Esophagus squamous epithelium (tissue), 5 donors: ENCODE measurements around the gene CLEC2A. TPM values are rescaled to one million over a fixed set of nuclear protein-coding genes. Genes with fewer than 3 reads are reported as not detected.

Experiments used
- DNase-seq: peaks from one replicate; lab custom pipeline; 2025; lab: John Stamatoyannopoulos, UW
- H3K27ac ChIP-seq, 4 donors: fragments of 200-600 bp; sonication (generic); one replicate each; pipeline ENCODE4 v1.5.1; 2016 to 2019; ENCODE audit warnings: mild to moderate bottlenecking in 1 of 4
- H3K27me3 ChIP-seq, 4 donors: fragments of 200-600 bp; sonication (generic); 1 replicate in 3 of 4; 2 replicates in 1 of 4; pipeline versions ENCODE4 v1.5.1 to v1.6.0; 2017 to 2021; ENCODE audit warnings: antibody characterized with exemption in 1 of 4
- H3K36me3 ChIP-seq, 3 donors: fragments of 200-600 bp; sonication (generic); one replicate each; pipeline ENCODE4 v1.5.1; 2016 to 2019
- H3K4me1 ChIP-seq, 3 donors: fragments of 200-600 bp; sonication (generic); one replicate each; pipeline ENCODE4 v1.5.1; 2017 to 2019
- H3K4me3 ChIP-seq, 4 donors: fragments of 200-600 bp; sonication (generic); 1 replicate in 3 of 4; 2 replicates in 1 of 4; pipeline ENCODE4 v1.5.1; 2016 to 2019; ENCODE audit warnings: mild to moderate bottlenecking in 2 of 4, moderate library complexity in 1 of 4
- H3K9me3 ChIP-seq, 3 donors: fragments of 200-600 bp; sonication (generic); one replicate each; pipeline ENCODE4 v1.5.1; 2016 to 2019
- POLR2A ChIP-seq, 4 donors: fragments of 450-650 bp; IDR thresholded peaks; one replicate each; pipeline ENCODE4 v1.6.1; 2017; ENCODE audit warnings: antibody characterized with exemption in 4 of 4, mild to moderate bottlenecking in 4 of 4, moderate library complexity in 3 of 4
- WGBS, 2 donors: methylation state at CpG; one replicate each; pipeline ENCODE4 v1.1.5; 2018; 5-methylcytosine and 5-hydroxymethylcytosine counted together
- intact Hi-C: fragments of 100-400 bp; cut with DNase I; formaldehyde crosslinking; loops from one replicate; pipeline ENCODE4 v1.15.0; 2022
- total RNA-seq, 4 donors: library from RNA; depleted of rRNA; stranded (reverse); fragments of >200 nt; gene quantifications; one replicate each; pipeline ENCODE4 v1.1.0, GENCODE V29; 2016
- TF ChIP-seq, protein P1 (sequence below), 6 experiments: fragments of 450-650 bp in 4 of 6; fragments of 200-600 bp in 2 of 6; sonication (generic) in 2 of 6; IDR thresholded peaks; one replicate each; pipeline ENCODE4 v1.5.1; 2016 to 2019; ENCODE audit warnings: antibody characterized with exemption in 6 of 6, mild to moderate bottlenecking in 4 of 6, moderate library complexity in 4 of 6
- donor health status: DM: yes; HTN: yes; CAD: no.

CLEC2A gene
- total RNA-seq, 4 donors from 2014 or later = not detected

DNA sequence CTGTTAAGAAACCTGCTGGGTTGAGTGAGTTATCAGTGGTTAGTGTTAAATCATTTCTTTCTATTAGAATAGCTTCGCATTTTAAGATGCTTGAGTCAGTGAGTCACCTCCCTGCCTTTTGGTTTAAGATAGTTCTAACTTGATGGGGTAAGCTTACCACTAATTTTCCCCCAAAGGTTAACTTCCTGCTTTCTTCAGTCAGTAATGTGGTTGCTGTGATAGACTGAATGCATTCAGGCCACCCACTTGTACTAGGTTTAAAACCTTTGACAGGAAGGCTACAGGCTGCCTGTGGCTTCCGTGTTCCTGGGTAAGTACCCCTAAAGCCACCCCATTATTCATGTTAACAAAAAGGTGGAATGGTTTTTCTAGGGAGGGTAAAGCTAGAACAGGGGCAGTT is 25.3 kb downstream of the CLEC2A start:
- TF ChIP-seq POLR2A (IDR thresholded peaks at IDR 0.05) = no peak
- TF ChIP-seq, protein P1, sequence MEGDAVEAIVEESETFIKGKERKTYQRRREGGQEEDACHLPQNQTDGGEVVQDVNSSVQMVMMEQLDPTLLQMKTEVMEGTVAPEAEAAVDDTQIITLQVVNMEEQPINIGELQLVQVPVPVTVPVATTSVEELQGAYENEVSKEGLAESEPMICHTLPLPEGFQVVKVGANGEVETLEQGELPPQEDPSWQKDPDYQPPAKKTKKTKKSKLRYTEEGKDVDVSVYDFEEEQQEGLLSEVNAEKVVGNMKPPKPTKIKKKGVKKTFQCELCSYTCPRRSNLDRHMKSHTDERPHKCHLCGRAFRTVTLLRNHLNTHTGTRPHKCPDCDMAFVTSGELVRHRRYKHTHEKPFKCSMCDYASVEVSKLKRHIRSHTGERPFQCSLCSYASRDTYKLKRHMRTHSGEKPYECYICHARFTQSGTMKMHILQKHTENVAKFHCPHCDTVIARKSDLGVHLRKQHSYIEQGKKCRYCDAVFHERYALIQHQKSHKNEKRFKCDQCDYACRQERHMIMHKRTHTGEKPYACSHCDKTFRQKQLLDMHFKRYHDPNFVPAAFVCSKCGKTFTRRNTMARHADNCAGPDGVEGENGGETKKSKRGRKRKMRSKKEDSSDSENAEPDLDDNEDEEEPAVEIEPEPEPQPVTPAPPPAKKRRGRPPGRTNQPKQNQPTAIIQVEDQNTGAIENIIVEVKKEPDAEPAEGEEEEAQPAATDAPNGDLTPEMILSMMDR (IDR thresholded peaks at IDR 0.05) = no peak
- Histone ChIP-seq H3K4me3 (no peak overlapping the region), H3K4me1 (peaks cover 0 to 14% (median 5%) of the 10 kb centered on the region in 3 donors), H3K36me3 (no peaks in the 10 kb centered on the region), H3K27me3 (no peaks in the 10 kb centered on the region), H3K9me3 (peaks cover 0 to 51% (median 37%) of the 10 kb centered on the region in 3 donors), H3K27ac (peak overlapping the region in 1 of 4 donors; percentile 7)
- 38 to 41% methylated on average over 2 of the region's 2 CpGs for WGBS, 2 donors
- no peak for DNase-seq
- intact Hi-C loops = no loop called here

DNA sequence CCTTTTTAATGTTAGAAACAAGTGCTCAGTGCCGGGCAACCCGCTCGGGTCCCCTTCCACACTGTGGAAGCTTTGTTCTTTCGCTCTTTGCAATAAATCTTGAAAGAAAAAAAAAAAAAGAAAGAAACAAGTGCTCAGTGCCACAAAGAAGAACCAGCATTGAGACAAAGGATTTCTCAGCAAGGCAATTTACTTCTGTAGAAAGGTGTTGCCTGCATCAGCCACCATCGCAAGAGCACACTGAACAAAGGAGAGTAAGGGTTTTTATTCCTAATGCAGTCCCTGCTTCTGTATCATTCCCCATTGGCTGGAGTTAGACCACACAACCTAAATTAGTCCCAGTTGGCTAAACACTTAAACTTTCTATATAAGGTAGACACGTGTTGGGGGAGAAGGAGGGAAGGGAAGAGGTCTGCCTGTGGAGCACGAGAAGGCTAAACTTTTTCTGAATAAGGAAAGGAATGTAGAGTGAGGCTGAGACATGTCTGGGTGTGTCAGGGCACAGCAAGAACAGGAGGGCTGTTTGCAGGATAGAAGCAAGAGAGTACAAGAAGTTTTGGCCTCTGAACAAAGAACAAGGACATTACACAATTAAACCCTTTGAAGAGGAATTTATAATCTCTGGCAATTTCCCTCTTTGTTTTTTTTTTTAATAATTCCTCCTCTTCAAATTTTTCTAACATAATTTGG is 29.5 kb downstream of the CLEC2A start:
- intact Hi-C loops = no loop called here
- Histone ChIP-seq H3K27ac (peak overlapping the region in 3 of 4 donors; percentile 22 to 49 (median 44)), H3K9me3 (peaks cover 0 to 18% (median 16%) of the 10 kb centered on the region in 3 donors), H3K27me3 (no peaks in the 10 kb centered on the region), H3K36me3 (no peaks in the 10 kb centered on the region), H3K4me1 (peaks cover 0 to 14% (median 5%) of the 10 kb centered on the region in 3 donors), H3K4me3 (no peak overlapping the region)
- 65 to 76% methylated on average over 3 to 7 of the region's 7 CpGs for WGBS, 2 donors
- TF ChIP-seq, protein P1 (IDR thresholded peaks at IDR 0.05) = no peak
- TF ChIP-seq POLR2A (IDR thresholded peaks at IDR 0.05) = no peak
- no peak for DNase-seq

DNA sequence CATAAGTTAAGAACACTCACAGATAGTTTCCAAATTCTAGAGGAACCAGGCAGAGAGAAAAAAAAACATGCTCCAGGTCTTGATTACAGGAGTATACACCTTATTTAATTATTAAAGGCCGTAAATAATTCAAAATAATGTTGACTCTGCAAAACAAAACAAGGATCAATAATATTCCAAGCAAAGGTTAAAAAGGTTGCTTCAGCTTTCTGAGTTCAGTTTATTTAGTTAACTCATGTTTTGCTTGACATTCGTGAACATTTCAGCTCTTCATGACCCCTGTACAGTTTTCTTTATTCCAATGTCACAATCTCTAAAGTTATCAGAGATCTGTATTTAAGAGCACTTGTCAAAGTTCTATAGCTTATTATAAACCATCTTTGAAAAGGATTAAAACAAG is 31.2 kb downstream of the CLEC2A start:
- Histone ChIP-seq H3K36me3 (no peaks in the 10 kb centered on the region), H3K27ac (no peak overlapping the region), H3K9me3 (peaks cover 0 to 18% (median 16%) of the 10 kb centered on the region in 3 donors), H3K27me3 (no peaks in the 10 kb centered on the region), H3K4me3 (no peak overlapping the region), H3K4me1 (peaks cover 0 to 9% (median 0%) of the 10 kb centered on the region in 3 donors)
- 80 to 82% methylated on average over 2 of the region's 2 CpGs for WGBS, 2 donors
- DNase-seq = no peak
- no peak for TF ChIP-seq POLR2A (IDR thresholded peaks at IDR 0.05)
- TF ChIP-seq, protein P1 (IDR thresholded peaks at IDR 0.05) = no peak
- intact Hi-C loops = no loop called here

DNA sequence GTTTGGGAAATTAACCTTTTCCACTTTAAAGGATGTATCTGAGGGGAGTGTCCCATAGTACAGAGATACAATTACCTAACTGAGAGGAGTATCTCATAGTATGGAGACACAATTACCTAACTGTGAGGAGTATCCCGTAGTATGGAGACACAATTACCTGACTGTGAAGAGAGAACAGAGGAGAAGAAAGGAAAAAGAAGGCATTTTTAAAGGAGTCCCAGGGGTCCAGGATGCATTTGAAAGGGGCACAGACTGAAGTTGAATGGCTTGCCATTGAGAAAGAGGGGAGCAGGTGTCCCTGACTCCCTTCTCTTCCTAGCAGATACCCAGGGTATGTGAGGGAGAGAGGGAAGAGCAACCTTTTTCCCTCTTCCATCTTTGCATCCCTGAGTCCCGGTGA is 33.0 kb downstream of the CLEC2A start:
- DNase-seq = no peak
- Histone ChIP-seq H3K27ac (no peak overlapping the region), H3K4me1 (peaks cover 0 to 9% (median 0%) of the 10 kb centered on the region in 3 donors), H3K27me3 (no peaks in the 10 kb centered on the region), H3K9me3 (peaks cover 0 to 18% (median 16%) of the 10 kb centered on the region in 3 donors), H3K36me3 (no peaks in the 10 kb centered on the region), H3K4me3 (no peak overlapping the region)
- WGBS, 2 donors = 90 to 100% methylated on average over 2 of the region's 2 CpGs
- TF ChIP-seq, protein P1 (IDR thresholded peaks at IDR 0.05) = no peak
- no peak for TF ChIP-seq POLR2A (IDR thresholded peaks at IDR 0.05)
- intact Hi-C loops = no loop called here

DNA sequence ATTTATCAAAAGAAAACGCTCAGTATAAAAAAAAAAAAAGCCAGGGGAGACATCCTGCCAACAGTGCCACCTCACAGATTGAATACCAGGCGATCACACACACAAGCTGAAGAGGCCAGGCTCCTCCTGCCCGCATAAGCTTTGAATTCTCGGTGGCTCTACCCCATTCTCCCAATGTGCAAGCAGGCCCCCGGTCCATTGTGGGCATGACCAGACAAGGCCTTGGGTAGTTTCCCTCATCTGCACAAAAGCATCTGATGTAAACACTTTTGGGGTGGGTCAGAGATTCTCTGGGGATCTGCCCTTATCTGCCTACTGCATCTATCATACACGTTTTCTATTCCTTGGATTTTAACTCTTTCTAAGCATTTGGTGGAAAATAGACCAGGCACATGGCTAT is 34.6 kb downstream of the CLEC2A start:
- TF ChIP-seq, protein P1 (IDR thresholded peaks at IDR 0.05) = no peak
- TF ChIP-seq POLR2A (IDR thresholded peaks at IDR 0.05) = no peak
- DNase-seq = no peak
- WGBS, 2 donors = 41 to 43% methylated on average over 6 of the region's 6 CpGs
- Histone ChIP-seq H3K27ac (peak overlapping the region in 1 of 4 donors; percentile 19), H3K4me3 (no peak overlapping the region), H3K36me3 (no peaks in the 10 kb centered on the region), H3K4me1 (peaks cover 0 to 9% (median 0%) of the 10 kb centered on the region in 3 donors), H3K9me3 (peaks cover 0 to 12% (median 8%) of the 10 kb centered on the region in 3 donors), H3K27me3 (no peaks in the 10 kb centered on the region)
- intact Hi-C loops = no loop called here
